BE2C (cell line): ENCODE data around the gene ATIC.

ENCODE experiments used
- DNase-seq: peaks from one replicate; pipeline ENCODE4 v3.0.0-alpha.2; 2020
- H3K27me3 ChIP-seq: fragments of 250-450 bp; sonication (Bioruptor Pico); 2 replicates; pipeline ENCODE4 v1.5.1; 2020; ENCODE audit warnings: mild to moderate bottlenecking
- H3K36me3 ChIP-seq: fragments of 250-450 bp; sonication (Bioruptor Pico); 2 replicates; pipeline ENCODE4 v1.5.1; 2020; ENCODE audit warnings: mild to moderate bottlenecking
- H3K4me1 ChIP-seq: fragments of 250-450 bp; sonication (Bioruptor Pico); 2 replicates; pipeline ENCODE4 v1.5.1; 2020
- H3K4me3 ChIP-seq: 2 replicates; pipeline ENCODE4 v1.5.1; 2011; ENCODE audit warnings: low read depth, low read length
- H3K9me3 ChIP-seq: fragments of 250-450 bp; sonication (Bioruptor Pico); 2 replicates; pipeline ENCODE4 v1.5.1; 2020
- TF ChIP-seq, protein P1 (sequence below): IDR thresholded peaks from 2 replicates; pipeline ENCODE4 v1.5.1; 2012; ENCODE audit warnings: mild to moderate bottlenecking, low read depth, low read length

Gene ATIC

DNA sequence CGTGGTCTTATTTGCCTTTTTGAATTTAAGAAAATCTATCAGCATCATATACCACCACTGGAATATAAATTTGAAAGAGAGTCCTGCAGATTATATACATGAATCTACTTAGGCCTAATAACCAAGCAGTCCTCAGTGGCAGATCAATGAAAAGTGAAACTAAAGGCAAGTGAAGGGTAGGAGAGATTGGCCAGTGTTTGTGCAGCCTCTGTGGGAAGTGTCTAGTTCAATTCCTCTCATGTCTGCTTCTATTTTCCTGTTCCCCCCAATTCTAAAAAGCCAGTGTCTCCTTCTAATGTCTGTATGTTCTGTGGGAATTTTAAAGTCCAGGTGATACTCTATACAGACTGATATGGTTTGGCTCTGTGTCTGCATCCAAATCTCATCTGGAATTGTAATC, 62.1 kb downstream of the ATIC start:
- Histone ChIP-seq H3K4me1 (no peaks in the 10 kb centered on the region), H3K27me3 (no peaks in the 10 kb centered on the region), H3K9me3 (no peaks in the 10 kb centered on the region), H3K4me3 (no peak overlapping the region), H3K36me3 (no peaks in the 10 kb centered on the region; the same call in 1 of the 2 replicates)
- TF ChIP-seq, protein P1, sequence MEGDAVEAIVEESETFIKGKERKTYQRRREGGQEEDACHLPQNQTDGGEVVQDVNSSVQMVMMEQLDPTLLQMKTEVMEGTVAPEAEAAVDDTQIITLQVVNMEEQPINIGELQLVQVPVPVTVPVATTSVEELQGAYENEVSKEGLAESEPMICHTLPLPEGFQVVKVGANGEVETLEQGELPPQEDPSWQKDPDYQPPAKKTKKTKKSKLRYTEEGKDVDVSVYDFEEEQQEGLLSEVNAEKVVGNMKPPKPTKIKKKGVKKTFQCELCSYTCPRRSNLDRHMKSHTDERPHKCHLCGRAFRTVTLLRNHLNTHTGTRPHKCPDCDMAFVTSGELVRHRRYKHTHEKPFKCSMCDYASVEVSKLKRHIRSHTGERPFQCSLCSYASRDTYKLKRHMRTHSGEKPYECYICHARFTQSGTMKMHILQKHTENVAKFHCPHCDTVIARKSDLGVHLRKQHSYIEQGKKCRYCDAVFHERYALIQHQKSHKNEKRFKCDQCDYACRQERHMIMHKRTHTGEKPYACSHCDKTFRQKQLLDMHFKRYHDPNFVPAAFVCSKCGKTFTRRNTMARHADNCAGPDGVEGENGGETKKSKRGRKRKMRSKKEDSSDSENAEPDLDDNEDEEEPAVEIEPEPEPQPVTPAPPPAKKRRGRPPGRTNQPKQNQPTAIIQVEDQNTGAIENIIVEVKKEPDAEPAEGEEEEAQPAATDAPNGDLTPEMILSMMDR = no peak
- DNase-seq = no peak

GRCh38 chr2:215374642-215375466, 63.0 kb downstream of the ATIC start:
- DNase-seq = no peak
- H3K36me3 ChIP-seq = no peaks in the 10 kb centered on the region; the same call in 1 of the 2 replicates
- H3K4me1 ChIP-seq = no peaks in the 10 kb centered on the region
- TF ChIP-seq, protein P1 = no peak
- H3K4me3 ChIP-seq = no peak overlapping the region
- no peaks in the 10 kb centered on the region for H3K9me3 ChIP-seq
- no peaks in the 10 kb centered on the region for H3K27me3 ChIP-seq

DNA sequence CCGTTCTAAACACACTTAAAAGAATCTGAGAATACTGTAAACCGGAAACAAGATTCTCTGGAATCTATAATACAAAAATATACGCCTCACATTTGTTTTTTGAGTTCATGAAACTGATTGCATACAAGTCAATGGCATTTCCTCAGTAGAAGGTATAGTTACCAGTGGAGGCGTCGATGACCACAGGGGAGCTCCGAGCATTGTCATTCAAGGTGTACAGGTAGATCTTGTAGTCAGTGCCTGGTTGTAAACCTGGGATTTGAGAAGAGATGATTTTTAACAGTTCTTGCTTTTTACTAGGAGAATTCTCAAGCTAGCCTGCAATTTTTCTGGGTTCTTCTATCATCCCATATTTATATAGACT, 63.6 kb downstream of the ATIC start:
- Histone ChIP-seq H3K4me1 (no peaks in the 10 kb centered on the region), H3K36me3 (no peaks in the 10 kb centered on the region), H3K27me3 (no peaks in the 10 kb centered on the region), H3K9me3 (no peaks in the 10 kb centered on the region), H3K4me3 (no peak overlapping the region)
- no peak for DNase-seq
- TF ChIP-seq, protein P1 = no peak

- no peak for DNase-seq
- no peaks in the 10 kb centered on the region for H3K27me3 ChIP-seq
- H3K9me3 ChIP-seq = no peaks in the 10 kb centered on the region
- H3K36me3 ChIP-seq = no peaks in the 10 kb centered on the region
- H3K4me3 ChIP-seq = no peak overlapping the region
- no peaks in the 10 kb centered on the region for H3K4me1 ChIP-seq
- TF ChIP-seq, protein P1 = no peak
Observed at GRCh38 chr2:215376103-215376780, 64.4 kb downstream of the ATIC start.

DNA sequence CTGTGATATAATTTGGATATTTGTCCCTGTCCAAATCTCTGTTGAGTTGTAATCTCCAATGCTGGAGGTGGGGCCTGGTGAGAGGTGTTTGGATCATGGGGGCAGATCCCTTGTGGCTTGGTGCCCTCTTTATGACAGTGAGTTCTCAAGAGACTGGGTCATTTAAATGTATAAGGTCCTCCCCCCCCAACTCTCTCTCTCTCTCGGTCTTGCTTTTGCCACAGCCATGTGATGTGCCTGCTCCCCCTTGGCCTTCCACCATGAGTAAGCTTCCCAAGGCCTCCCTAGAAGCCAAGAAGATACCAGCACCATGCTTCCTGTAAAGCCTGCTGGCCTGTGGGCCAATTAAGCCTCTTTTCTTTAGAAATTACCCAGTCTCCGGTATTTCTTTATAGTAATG, 65.4 kb downstream of the ATIC start:
- Histone ChIP-seq H3K27me3 (no peaks in the 10 kb centered on the region), H3K4me1 (no peaks in the 10 kb centered on the region), H3K36me3 (no peaks in the 10 kb centered on the region), H3K4me3 (no peak overlapping the region), H3K9me3 (no peaks in the 10 kb centered on the region)
- TF ChIP-seq, protein P1 = no peak
- no peak for DNase-seq

DNA sequence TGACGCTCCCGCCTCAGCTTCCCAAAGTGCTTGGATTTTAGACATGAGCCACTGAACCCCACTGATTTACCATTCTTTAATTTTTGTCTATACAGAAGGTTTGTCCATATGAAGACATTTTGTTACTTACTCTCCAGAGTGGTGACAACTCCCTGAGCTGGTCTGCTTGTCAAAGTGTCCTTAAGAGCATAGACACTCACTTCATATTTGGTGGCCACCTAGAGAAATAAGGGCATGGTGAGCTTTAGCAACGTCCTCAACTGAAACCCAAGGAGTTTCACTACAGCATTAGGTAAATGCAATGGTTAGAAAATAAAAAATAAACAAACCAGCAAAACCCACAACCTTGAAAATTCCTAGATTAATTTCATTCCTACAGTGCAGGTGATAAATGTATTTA, 66.2 kb downstream of the ATIC start:
- Histone ChIP-seq H3K36me3 (no peaks in the 10 kb centered on the region), H3K4me3 (no peak overlapping the region), H3K4me1 (no peaks in the 10 kb centered on the region), H3K9me3 (no peaks in the 10 kb centered on the region), H3K27me3 (no peaks in the 10 kb centered on the region)
- TF ChIP-seq, protein P1 = no peak
- DNase-seq = no peak
